CD4-positive, alpha-beta memory T cell (primary cell): Measurements from ENCODE around the gene IRAK1. TPM values are rescaled to one million over a fixed set of nuclear protein-coding genes. Genes with fewer than 3 reads are reported as not detected.

ENCODE experiments used
- CTCF ChIA-PET: fragments of 350-600 bp; sonication (Branson Sonifier 250); formaldehyde crosslinking; loops from one replicate; lab custom pipeline; 2021; ENCODE audit warnings: inconsistent platforms; ENCODE audit not compliant: partially characterized antibody; lab: Charles Lee
- POLR2A ChIA-PET: fragments of 350-600 bp; sonication (Branson Sonifier 250); formaldehyde crosslinking; loops from one replicate; lab custom pipeline; 2021; ENCODE audit not compliant: partially characterized antibody; lab: Charles Lee
- DNase-seq, 5 donors: peaks; one replicate each; pipeline versions ENCODE4 v3.0.0 to v3.0.0-alpha.2; 2020 to 2022; ENCODE audit warnings: mixed read lengths in 1 of 5
- H3K27ac ChIP-seq: one replicate; pipeline ENCODE4 v1.7.0; 2013; ENCODE audit warnings: low read depth, low read length
- H3K27me3 ChIP-seq: 2 replicates; pipeline ENCODE4 v1.7.0; 2013; ENCODE audit warnings: mild to moderate bottlenecking, low read length, moderate library complexity; ENCODE audit not compliant: insufficient read depth
- H3K36me3 ChIP-seq: 2 replicates; pipeline ENCODE4 v1.7.0; 2013; ENCODE audit warnings: mild to moderate bottlenecking, low read length, moderate library complexity; ENCODE audit not compliant: insufficient read depth
- H3K4me1 ChIP-seq: 2 replicates; pipeline ENCODE4 v1.7.0; 2013; ENCODE audit warnings: mild to moderate bottlenecking, low read length, moderate library complexity; ENCODE audit not compliant: insufficient read depth
- H3K4me3 ChIP-seq, 2 donors: one replicate each; pipeline ENCODE4 v1.7.0; 2013; ENCODE audit warnings: low read length in 2 of 2, mild to moderate bottlenecking in 1 of 2
- H3K9me3 ChIP-seq, 2 donors: one replicate each; pipeline ENCODE4 v1.7.0; 2013; ENCODE audit warnings: low read length in 2 of 2, control low read depth in 1 of 2; ENCODE audit not compliant: control insufficient read depth in 1 of 2
- H3K27ac Mint-ChIP-seq, 7 donors: one replicate each; pipeline ENCODE4 v1.8.0; 2020 to 2021; ENCODE audit warnings: mixed read lengths in 7 of 7, mild to moderate bottlenecking in 6 of 7, inconsistent platforms in 3 of 7, moderate library complexity in 3 of 7
- H3K27me3 Mint-ChIP-seq, 2 donors: one replicate each; pipeline ENCODE4 v1.8.0; 2020 to 2021; ENCODE audit warnings: mixed read lengths in 2 of 2
- H3K36me3 Mint-ChIP-seq, 2 donors: one replicate each; pipeline ENCODE4 v1.8.0; 2020 to 2021; ENCODE audit warnings: mixed read lengths in 2 of 2, inconsistent platforms in 1 of 2, mild to moderate bottlenecking in 1 of 2
- H3K4me1 Mint-ChIP-seq, 4 donors: one replicate each; pipeline ENCODE4 v1.8.0; 2020 to 2021; ENCODE audit warnings: mixed read lengths in 4 of 4, mild to moderate bottlenecking in 1 of 4
- H3K4me3 Mint-ChIP-seq, 8 donors: one replicate each; pipeline ENCODE4 v1.8.0; 2020 to 2021; ENCODE audit warnings: mixed read lengths in 8 of 8, mild to moderate bottlenecking in 7 of 8, moderate library complexity in 6 of 8, inconsistent platforms in 3 of 8
- H3K9me3 Mint-ChIP-seq, 8 donors: one replicate each; pipeline ENCODE4 v1.8.0; 2020 to 2021; ENCODE audit warnings: mixed read lengths in 8 of 8, mild to moderate bottlenecking in 5 of 8, inconsistent platforms in 3 of 8, moderate library complexity in 1 of 8
- intact Hi-C: fragments of 100-400 bp; cut with micrococcal nuclease; formaldehyde crosslinking; loops from one replicate; pipeline ENCODE4 v1.15.1; 2023
- polyA plus RNA-seq, 2 donors: library from polyadenylated mRNA; unstranded; fragments of 300-500 nt; fragmentation: Illumina TruSeq; gene quantifications; one replicate each; pipeline ENCODE4 v1.2.3, GENCODE V29; 2021
- total RNA-seq, 2 experiments: library from RNA; stranded (reverse); gene quantifications; one replicate each; pipeline ENCODE4 v1.2.3, GENCODE V29; 2021

Gene IRAK1
- total RNA-seq (10 to 100 TPM; 66.9 to 74.5 TPM), polyA plus RNA-seq (10 to 100 TPM; 38.1 to 64.5 TPM)

GRCh38 chrX:154019633-154020528 lies at the start of gene IRAK1:
IRAK1 (minus strand) TSS chrX:154019902; CDS start chrX:154019812, 90 bp downstream.
- intact Hi-C loops = loop anchor here (2.0 to 10.0 kb wide), 2 partner anchors 47 to 75 kb away; partner anchors contain the start of genes MECP2 and TMEM187
- peaks cover 5% of the 10 kb centered on the region for H3K36me3 ChIP-seq

DNA sequence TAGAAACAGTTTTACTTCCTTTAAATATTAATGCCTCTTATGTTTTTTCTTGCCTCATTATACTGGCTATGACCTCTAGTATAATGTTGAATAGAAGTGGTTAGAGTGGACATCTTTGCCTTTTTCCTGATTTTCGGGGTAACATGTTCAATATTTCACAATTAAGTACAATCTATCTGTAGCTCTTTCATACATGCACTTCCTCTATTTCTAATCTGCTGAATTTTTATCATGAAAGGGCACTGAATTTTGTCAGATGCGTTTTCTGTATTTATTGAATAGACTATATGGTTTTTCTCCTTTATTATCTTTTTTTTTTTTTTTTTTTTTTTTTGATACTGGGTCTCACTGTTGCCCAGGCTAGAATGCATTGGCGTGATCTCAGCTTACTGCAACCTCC lies 48.9 kb upstream of the IRAK1 start:
- intact Hi-C loops = no loop called here

More at GRCh38 chrX:154019633-154020528, at the start of gene IRAK1:
- Mint-ChIP-seq H3K9me3 (peaks cover 0 to 2% (median 0%) of the 10 kb centered on the region in 8 donors), H3K27me3 (no peaks in the 10 kb centered on the region), H3K27ac (peak within 1 kb of the TSS; percentile 91 to 95 (median 94)), H3K4me3 (peak within 1 kb of the TSS; percentile 86 to 93 (median 89)), H3K4me1 (peaks cover 3 to 29% (median 15%) of the 10 kb centered on the region in 4 donors), H3K36me3 (peaks cover 4 to 16% of the 10 kb centered on the region in 2 donors)
- DNase-seq = peak; percentile 36 to 62 (median 54)
- Histone ChIP-seq H3K4me3 (peak within 1 kb of the TSS; percentile 28 to 60), H3K9me3 (no peaks in the 10 kb centered on the region), H3K4me1 (peaks cover 18% of the 10 kb centered on the region), H3K27ac (peak within 1 kb of the TSS; percentile 78), H3K27me3 (no peaks in the 10 kb centered on the region)
- POLR2A ChIA-PET = interaction anchor here (0.7 to 4.5 kb wide), 21 partner anchors 8 to 351 kb away, joined by 3 to 61 read pairs (median 4); partner anchors contain the start of genes ARHGAP4, HCFC1, NAA10 and TMEM187
- CTCF ChIA-PET = interaction anchor here (0.7 to 1.5 kb wide), 5 partner anchors 30 to 116 kb away, joined by 3 read pairs; no protein-coding TSS in a partner anchor

DNA sequence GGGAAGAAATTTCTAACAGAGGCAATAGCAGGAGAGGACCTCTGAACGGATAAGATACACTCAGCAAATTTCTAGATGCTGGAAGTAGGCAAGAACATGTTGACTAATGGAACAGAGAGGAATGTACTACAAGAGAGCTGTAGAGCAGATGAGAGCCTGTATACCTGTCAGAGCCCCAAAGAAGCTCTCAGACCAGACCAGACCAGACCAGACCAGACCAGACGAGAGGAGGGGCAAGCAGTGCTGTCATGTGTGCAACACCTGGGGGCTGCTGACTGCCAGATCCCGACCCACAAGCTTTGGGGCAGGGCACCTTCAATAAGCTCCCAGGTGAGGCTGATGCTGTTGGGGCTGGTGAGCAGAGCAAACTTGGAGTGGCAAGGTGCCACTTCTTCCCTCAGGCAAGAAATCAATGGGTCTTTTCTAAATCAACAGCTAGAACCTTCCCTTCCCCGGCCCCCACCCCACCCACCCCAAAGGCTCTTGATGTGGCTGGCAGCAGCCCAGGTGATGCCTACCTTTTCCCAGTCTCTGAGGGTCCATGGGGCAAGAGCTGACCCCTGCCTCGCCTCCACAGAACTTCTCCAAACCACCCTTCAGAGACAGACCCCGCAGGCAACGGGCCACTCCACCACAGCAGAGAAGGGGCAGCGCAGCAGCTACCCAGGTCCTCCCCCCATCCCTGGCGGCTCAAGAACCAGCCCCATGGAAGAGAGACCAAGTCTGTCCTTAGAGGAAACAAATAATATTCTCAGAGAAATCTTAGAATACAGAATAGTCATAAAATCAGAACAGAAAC lies 45.1 kb upstream of the IRAK1 start:
- Mint-ChIP-seq H3K36me3 (peaks cover 0 to 23% of the 10 kb centered on the region in 2 donors), H3K4me3 (peak overlapping the region in 7 of 8 donors; percentile 11 to 71 (median 36)), H3K4me1 (peaks cover 41 to 73% (median 58%) of the 10 kb centered on the region in 4 donors), H3K27me3 (no peaks in the 10 kb centered on the region), H3K27ac (peak overlapping the region in 6 of 7 donors; percentile 53 to 89 (median 79)), H3K9me3 (peaks cover 0 to 1% (median 0%) of the 10 kb centered on the region in 8 donors)
- H3K9me3 ChIP-seq = no peaks in the 10 kb centered on the region
- intact Hi-C loops = no loop called here
- H3K27ac ChIP-seq = peak overlapping the region; percentile 6
- H3K4me3 ChIP-seq = no peak overlapping the region
- H3K36me3 ChIP-seq = no peaks in the 10 kb centered on the region
- ChIA-PET CTCF (no interaction called here), POLR2A (interaction anchor here (2.0 kb wide), 1 partner anchor 11 kb away, joined by 4 read pairs; no protein-coding TSS in a partner anchor)
- peaks cover 86% of the 10 kb centered on the region for H3K4me1 ChIP-seq
- no peak for DNase-seq
- no peaks in the 10 kb centered on the region for H3K27me3 ChIP-seq

More for the DNA sequence above, 48.9 kb upstream of the IRAK1 start:
- ChIA-PET CTCF (interaction anchor here (0.6 to 1.1 kb wide), 2 partner anchors 15 to 765 kb away, joined by 3 to 4 read pairs; no protein-coding TSS in a partner anchor), POLR2A (no interaction called here)
- Mint-ChIP-seq H3K4me3 (peak overlapping the region in 1 of 8 donors; percentile 15), H3K27ac (peak overlapping the region in 2 of 7 donors; percentile 16 to 43), H3K9me3 (no peaks in the 10 kb centered on the region), H3K27me3 (no peaks in the 10 kb centered on the region), H3K4me1 (peaks cover 32 to 72% (median 52%) of the 10 kb centered on the region in 4 donors), H3K36me3 (peaks cover 0 to 18% of the 10 kb centered on the region in 2 donors)
- Histone ChIP-seq H3K27ac (no peak overlapping the region), H3K4me1 (peaks cover 75% of the 10 kb centered on the region), H3K9me3 (no peaks in the 10 kb centered on the region), H3K27me3 (no peaks in the 10 kb centered on the region), H3K4me3 (no peak overlapping the region), H3K36me3 (no peaks in the 10 kb centered on the region)
- no peak for DNase-seq

- intact Hi-C loops = no loop called here
- H3K4me3 ChIP-seq = no peak overlapping the region
- Mint-ChIP-seq H3K36me3 (peaks cover 0 to 35% of the 10 kb centered on the region in 2 donors), H3K9me3 (peaks cover 0 to 1% (median 0%) of the 10 kb centered on the region in 8 donors), H3K4me3 (peak overlapping the region in 2 of 8 donors; percentile 31 to 65), H3K27ac (peak overlapping the region in 5 of 7 donors; percentile 70 to 90 (median 77)), H3K27me3 (no peaks in the 10 kb centered on the region), H3K4me1 (peaks cover 50 to 84% (median 67%) of the 10 kb centered on the region in 4 donors)
- POLR2A ChIA-PET = interaction anchor here (1.1 to 1.3 kb wide), 2 partner anchors 32 to 67 kb away, joined by 3 read pairs; no protein-coding TSS in a partner anchor
- peak in 1 of 5 donors; percentile 45 for DNase-seq
- no peaks in the 10 kb centered on the region for H3K9me3 ChIP-seq
- H3K27me3 ChIP-seq = no peaks in the 10 kb centered on the region
- no peak overlapping the region for H3K27ac ChIP-seq
- peaks cover 92% of the 10 kb centered on the region for H3K4me1 ChIP-seq
- CTCF ChIA-PET = no interaction called here
- H3K36me3 ChIP-seq = peaks cover 1% of the 10 kb centered on the region
These were observed 43.5 kb upstream of the IRAK1 start for GRCh38 chrX:154063234-154063633.

GRCh38 chrX:154061801-154062200 lies 42.1 kb upstream of the IRAK1 start:
- Mint-ChIP-seq H3K36me3 (peaks cover 0 to 44% of the 10 kb centered on the region in 2 donors), H3K27ac (peak overlapping the region in 6 of 7 donors; percentile 51 to 84 (median 79)), H3K4me3 (peak overlapping the region in 3 of 8 donors; percentile 16 to 72 (median 64)), H3K4me1 (peaks cover 55 to 90% (median 71%) of the 10 kb centered on the region in 4 donors), H3K27me3 (no peaks in the 10 kb centered on the region), H3K9me3 (peaks cover 0 to 1% (median 0%) of the 10 kb centered on the region in 8 donors)
- no peaks in the 10 kb centered on the region for H3K9me3 ChIP-seq
- no peaks in the 10 kb centered on the region for H3K27me3 ChIP-seq
- no peak for DNase-seq
- ChIA-PET CTCF (interaction anchor here (1.7 kb wide), 1 partner anchor 10 kb away, joined by 5 read pairs; no protein-coding TSS in a partner anchor), POLR2A (interaction anchor here (1.2 kb wide), 1 partner anchor 33 kb away, joined by 3 read pairs; no protein-coding TSS in a partner anchor)
- no peak overlapping the region for H3K4me3 ChIP-seq
- H3K27ac ChIP-seq = no peak overlapping the region
- intact Hi-C loops = no loop called here
- H3K4me1 ChIP-seq = peaks cover 92% of the 10 kb centered on the region
- H3K36me3 ChIP-seq = peaks cover 5% of the 10 kb centered on the region

- H3K9me3 Mint-ChIP-seq = peaks cover 0 to 1% (median 0%) of the 10 kb centered on the region in 8 donors
- H3K36me3 ChIP-seq = peaks cover 5% of the 10 kb centered on the region
- no peaks in the 10 kb centered on the region for H3K27me3 Mint-ChIP-seq
- H3K4me1 ChIP-seq = peaks cover 82% of the 10 kb centered on the region
- no peaks in the 10 kb centered on the region for H3K27me3 ChIP-seq
- peak overlapping the region in 1 of 8 donors; percentile 40 for H3K4me3 Mint-ChIP-seq
- no peak overlapping the region for H3K4me3 ChIP-seq
- no peak overlapping the region for H3K27ac ChIP-seq
- no peak for DNase-seq
- intact Hi-C loops = loop anchor here (5.0 kb wide), 1 partner anchor 33 kb away; no protein-coding TSS in a partner anchor
- POLR2A ChIA-PET = interaction anchor here (1.0 kb wide), 1 partner anchor 35 kb away, joined by 4 read pairs; no protein-coding TSS in a partner anchor
- CTCF ChIA-PET = interaction anchor here (1.3 kb wide), 1 partner anchor 12 kb away, joined by 4 read pairs; no protein-coding TSS in a partner anchor
- peaks cover 58 to 82% (median 70%) of the 10 kb centered on the region in 4 donors for H3K4me1 Mint-ChIP-seq
- peaks cover 0 to 54% of the 10 kb centered on the region in 2 donors for H3K36me3 Mint-ChIP-seq
- H3K27ac Mint-ChIP-seq = peak overlapping the region in 6 of 7 donors; percentile 19 to 79 (median 44)
- no peaks in the 10 kb centered on the region for H3K9me3 ChIP-seq
These were observed 40.1 kb upstream of the IRAK1 start for GRCh38 chrX:154059729-154060245.
